Astrocyte of the cerebellum (primary cell): ENCODE measurements around the gene NALCN.
A peak's percentile ranks its signal among the peaks of the same experiment; 100 is the strongest.

Source experiments
- DNase-seq: peaks from one replicate; pipeline ENCODE4 v3.0.0-alpha.2; 2011; ENCODE audit warnings: low read depth
- H3K4me3 ChIP-seq: 2 replicates; pipeline ENCODE4 v1.5.1; 2011; ENCODE audit warnings: mild to moderate bottlenecking, low read depth, low read length, moderate library complexity
- CTCF ChIP-seq: IDR thresholded peaks from 2 replicates; pipeline ENCODE4 v1.5.1; 2012; ENCODE audit warnings: low read length, low read depth, moderate library complexity, mild to moderate bottlenecking; ENCODE audit errors: missing control alignments
- in situ Hi-C: cut with HindIII; loops from 2 replicates; pipeline ENCODE4 v1.10.0; 2017; ENCODE audit warnings: low sequenced_read_pairs

NALCN gene

GRCh38 chr13:101264931-101265330, 151.4 kb downstream of the NALCN start:
- no peak overlapping the region for H3K4me3 ChIP-seq
- in situ Hi-C loops = no loop called here
- TF ChIP-seq CTCF = no peak
- DNase-seq = no peak

- TF ChIP-seq CTCF = no peak
- DNase-seq = no peak
- H3K4me3 ChIP-seq = no peak overlapping the region
- in situ Hi-C loops = no loop called here
Measured at GRCh38 chr13:101262306-101262705, 154.0 kb downstream of the NALCN start.

DNA sequence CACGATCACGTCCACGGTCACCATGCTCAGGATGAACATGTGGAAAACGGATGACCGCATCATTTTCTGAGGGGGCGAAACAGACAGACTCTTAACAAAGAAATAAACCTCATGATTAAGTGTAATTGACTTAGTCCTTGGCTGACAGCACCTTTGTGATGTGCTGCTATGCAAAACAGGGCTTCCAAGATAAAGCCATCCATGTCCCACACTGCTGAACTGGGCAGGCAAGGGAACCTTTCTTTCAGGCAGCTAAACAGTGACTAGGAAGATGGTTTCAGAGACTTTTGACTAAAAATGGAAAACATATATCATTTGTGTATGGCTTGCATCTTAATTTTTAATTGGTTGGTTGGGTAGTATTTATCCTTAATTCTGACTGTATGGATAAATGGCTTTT, 157.8 kb downstream of the NALCN start:
- no peak for DNase-seq
- in situ Hi-C loops = no loop called here
- H3K4me3 ChIP-seq = no peak overlapping the region
- TF ChIP-seq CTCF = no peak

- TF ChIP-seq CTCF = no peak
- peak; percentile 64 for DNase-seq
- in situ Hi-C loops = no loop called here
- no peak overlapping the region for H3K4me3 ChIP-seq
Measured at GRCh38 chr13:101258071-101258470, 158.2 kb downstream of the NALCN start.

- in situ Hi-C loops = no loop called here
- TF ChIP-seq CTCF = no peak
- H3K4me3 ChIP-seq = no peak overlapping the region
- DNase-seq = no peak
Measured at GRCh38 chr13:101248739-101249514, 167.4 kb downstream of the NALCN start.

DNA sequence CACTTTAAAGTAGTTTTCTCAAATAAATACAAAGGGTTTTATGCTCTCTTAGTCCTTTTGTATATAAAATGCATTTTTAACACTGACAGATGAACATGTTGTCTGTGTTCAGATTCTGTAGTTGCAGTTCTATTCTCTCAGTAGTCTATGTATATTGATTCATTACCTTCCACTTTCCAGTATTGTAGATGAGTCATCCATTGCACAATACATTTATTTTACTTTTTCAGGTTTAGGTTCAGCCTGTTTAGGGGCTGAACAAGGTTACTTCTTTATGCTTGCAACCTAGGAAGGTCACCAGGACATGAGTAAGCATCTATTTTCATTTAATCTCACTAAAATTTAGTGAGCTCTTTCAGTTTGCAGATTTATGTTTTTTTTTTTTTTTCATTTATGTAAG, 173.6 kb downstream of the NALCN start:
- H3K4me3 ChIP-seq = no peak overlapping the region
- TF ChIP-seq CTCF = no peak
- in situ Hi-C loops = no loop called here
- DNase-seq = no peak
